ENCODE measurements around the gene LNP1.

DNA sequence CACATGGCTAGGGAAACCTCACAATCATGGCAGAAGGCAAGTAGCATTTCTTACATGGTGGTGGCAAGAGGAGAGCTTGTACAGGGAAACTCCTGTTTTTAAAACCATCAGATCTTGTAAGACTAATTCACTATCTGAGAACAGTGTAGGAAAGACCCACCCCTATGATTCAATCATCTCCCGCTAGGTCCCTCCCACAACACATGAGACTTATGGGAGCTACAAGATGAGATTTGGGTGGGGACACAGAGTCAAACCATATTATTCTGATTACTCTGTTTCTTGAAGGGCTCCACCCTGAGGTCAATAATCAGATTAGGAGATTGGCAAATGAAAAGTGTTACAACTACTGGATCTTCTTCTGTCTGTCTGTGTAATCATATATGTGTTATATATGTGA, 69.6 kb downstream of the LNP1 start:
- TF ChIP-seq, protein P1, sequence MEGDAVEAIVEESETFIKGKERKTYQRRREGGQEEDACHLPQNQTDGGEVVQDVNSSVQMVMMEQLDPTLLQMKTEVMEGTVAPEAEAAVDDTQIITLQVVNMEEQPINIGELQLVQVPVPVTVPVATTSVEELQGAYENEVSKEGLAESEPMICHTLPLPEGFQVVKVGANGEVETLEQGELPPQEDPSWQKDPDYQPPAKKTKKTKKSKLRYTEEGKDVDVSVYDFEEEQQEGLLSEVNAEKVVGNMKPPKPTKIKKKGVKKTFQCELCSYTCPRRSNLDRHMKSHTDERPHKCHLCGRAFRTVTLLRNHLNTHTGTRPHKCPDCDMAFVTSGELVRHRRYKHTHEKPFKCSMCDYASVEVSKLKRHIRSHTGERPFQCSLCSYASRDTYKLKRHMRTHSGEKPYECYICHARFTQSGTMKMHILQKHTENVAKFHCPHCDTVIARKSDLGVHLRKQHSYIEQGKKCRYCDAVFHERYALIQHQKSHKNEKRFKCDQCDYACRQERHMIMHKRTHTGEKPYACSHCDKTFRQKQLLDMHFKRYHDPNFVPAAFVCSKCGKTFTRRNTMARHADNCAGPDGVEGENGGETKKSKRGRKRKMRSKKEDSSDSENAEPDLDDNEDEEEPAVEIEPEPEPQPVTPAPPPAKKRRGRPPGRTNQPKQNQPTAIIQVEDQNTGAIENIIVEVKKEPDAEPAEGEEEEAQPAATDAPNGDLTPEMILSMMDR (IDR thresholded peaks at IDR 0.05), result no peak
- TF ChIP-seq POLR2AphosphoS5 (IDR thresholded peaks at IDR 0.05; ENCODE audit: low read depth, low read length), result no peak
